Endodermal cell (in vitro differentiated cells): ENCODE results near the gene FARP2. TPM values are rescaled to one million over a fixed set of nuclear protein-coding genes. Genes with fewer than 3 reads are reported as not detected.

ENCODE experiments used
- DNase-seq: peaks from one replicate; pipeline ENCODE4 v3.0.0-alpha.2; 2017
- H3K27ac ChIP-seq: 2 replicates; pipeline ENCODE4 v1.5.1; 2013; ENCODE audit warnings: mild to moderate bottlenecking, low read depth, low read length, moderate library complexity
- H3K27me3 ChIP-seq: 2 replicates; pipeline ENCODE4 v1.6.1; 2013; ENCODE audit warnings: mild to moderate bottlenecking, low read length, moderate library complexity; ENCODE audit not compliant: insufficient read depth, control insufficient read depth, poor library complexity, severe bottlenecking
- H3K36me3 ChIP-seq: 2 replicates; pipeline ENCODE4 v1.7.0; 2013; ENCODE audit warnings: mild to moderate bottlenecking, low read length, moderate library complexity; ENCODE audit not compliant: control insufficient read depth, insufficient read depth
- H3K4me1 ChIP-seq: one replicate; pipeline ENCODE4 v1.7.0; 2013; ENCODE audit warnings: low read length; ENCODE audit not compliant: control insufficient read depth, insufficient read depth
- H3K4me3 ChIP-seq: 2 replicates; pipeline ENCODE4 v1.5.1; 2013; ENCODE audit warnings: mild to moderate bottlenecking, low read length, moderate library complexity
- H3K9ac ChIP-seq: 2 replicates; pipeline ENCODE4 v1.6.1; 2013; ENCODE audit warnings: mild to moderate bottlenecking, low read length, moderate library complexity; ENCODE audit not compliant: poor library complexity, severe bottlenecking; ENCODE audit errors: extremely low read depth
- H3K9me3 ChIP-seq: 2 replicates; pipeline ENCODE4 v1.6.1; 2013; ENCODE audit warnings: mild to moderate bottlenecking, low read length, moderate library complexity; ENCODE audit not compliant: control insufficient read depth
- H3K27ac Mint-ChIP-seq: 2 replicates; pipeline ENCODE4 v1.8.0; 2020; ENCODE audit warnings: mixed read lengths
- H3K27me3 Mint-ChIP-seq: 2 replicates; pipeline ENCODE4 v1.8.0; 2021; ENCODE audit warnings: mild to moderate bottlenecking, mixed read lengths; ENCODE audit not compliant: insufficient read depth
- H3K36me3 Mint-ChIP-seq: 2 replicates; pipeline ENCODE4 v1.8.0; 2020; ENCODE audit warnings: low read depth, mixed read lengths
- H3K4me1 Mint-ChIP-seq: 2 replicates; pipeline ENCODE4 v1.8.0; 2020; ENCODE audit warnings: mixed read lengths
- H3K4me3 Mint-ChIP-seq: 2 replicates; pipeline ENCODE4 v1.8.0; 2020; ENCODE audit warnings: mild to moderate bottlenecking, moderate library complexity, mixed read lengths
- H3K9me3 Mint-ChIP-seq: 2 replicates; pipeline ENCODE4 v1.8.0; 2020; ENCODE audit warnings: mild to moderate bottlenecking, mixed read lengths
- CTCF ChIP-seq: fragments of 200-600 bp; sonication (generic); conservative IDR thresholded peaks from 2 replicates; pipeline ENCODE4 v1.5.0; 2021; ENCODE audit warnings: antibody characterized with exemption, mild to moderate bottlenecking
- WGBS, 2 experiments: methylation state at CpG; one replicate each; pipeline versions ENCODE4 v1.1.5 to v1.1.7; 2013; ENCODE audit warnings: missing lambda C conversion rate in 2 of 2, mixed read lengths in 1 of 2; ENCODE audit not compliant: insufficient coverage in 1 of 2, insufficient read length in 1 of 2; 5-methylcytosine and 5-hydroxymethylcytosine counted together
- total RNA-seq, 2 donors: library from RNA; stranded (reverse); fragmentation: NEBNext Ultra II Directional in 1 of 2; extraction: Animal tissue kit (Norgen Biotek cat#: 25700) in 1 of 2; gene quantifications; 2 replicates in 1 of 2; 3 replicates in 1 of 2; pipeline ENCODE4 v1.2.1, GENCODE V29; 2021

The FARP2 gene
- total RNA-seq, 2 donors from 2014 or later: 36.4 to 51.4 TPM

DNA sequence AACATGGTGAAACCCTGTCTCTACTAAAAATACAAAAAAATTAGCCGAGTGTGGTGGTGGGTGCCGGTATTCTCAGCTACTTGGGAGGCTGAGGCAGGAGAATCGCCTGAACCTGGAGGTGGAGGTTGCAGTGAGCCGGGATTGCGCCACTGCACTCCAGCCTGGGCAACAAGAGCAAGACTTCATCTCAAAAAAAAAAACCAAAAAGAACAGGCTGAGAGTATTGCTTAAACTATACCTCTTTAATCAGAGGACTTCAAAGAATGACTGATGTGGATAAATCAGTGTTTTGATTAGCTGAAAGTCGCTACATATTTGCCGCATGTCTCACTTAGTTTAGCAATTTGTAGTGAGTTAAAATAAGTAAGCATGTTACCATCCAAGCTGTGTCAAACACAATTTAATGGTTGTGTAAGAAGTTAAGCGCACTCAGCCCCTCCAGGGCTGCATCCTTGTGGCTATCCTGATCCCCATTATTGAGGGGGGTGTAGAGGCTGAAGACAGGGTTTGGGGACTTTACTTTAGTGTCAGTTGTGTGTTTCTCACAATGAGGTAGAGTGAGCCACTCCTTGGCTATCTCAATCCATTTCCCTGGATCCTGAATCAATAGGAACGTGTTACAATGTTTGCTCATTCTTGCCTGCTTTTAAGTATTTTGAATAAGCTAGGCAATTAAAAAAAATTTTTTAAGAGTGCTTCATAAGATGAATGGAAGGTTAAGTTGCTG lies 11.0 kb upstream of the FARP2 start:
- Mint-ChIP-seq H3K9me3 (no peaks in the 10 kb centered on the region), H3K27ac (no peak overlapping the region), H3K36me3 (peaks cover 88% of the 10 kb centered on the region), H3K27me3 (no peaks in the 10 kb centered on the region), H3K4me1 (no peaks in the 10 kb centered on the region), H3K4me3 (no peak overlapping the region)
- DNase-seq: no peak
- no peak overlapping the region for H3K9ac ChIP-seq
- whole genome bisulfite sequencing, 2 experiments: 93 to 99% methylated on average over 8 to 9 of the region's 9 CpGs
- H3K36me3 ChIP-seq: peaks cover 97% of the 10 kb centered on the region
- no peak overlapping the region for H3K27ac ChIP-seq
- H3K4me3 ChIP-seq: no peak overlapping the region
- no peaks in the 10 kb centered on the region for H3K27me3 ChIP-seq
- TF ChIP-seq CTCF: no peak
- no peaks in the 10 kb centered on the region for H3K9me3 ChIP-seq
- H3K4me1 ChIP-seq: no peaks in the 10 kb centered on the region

DNA sequence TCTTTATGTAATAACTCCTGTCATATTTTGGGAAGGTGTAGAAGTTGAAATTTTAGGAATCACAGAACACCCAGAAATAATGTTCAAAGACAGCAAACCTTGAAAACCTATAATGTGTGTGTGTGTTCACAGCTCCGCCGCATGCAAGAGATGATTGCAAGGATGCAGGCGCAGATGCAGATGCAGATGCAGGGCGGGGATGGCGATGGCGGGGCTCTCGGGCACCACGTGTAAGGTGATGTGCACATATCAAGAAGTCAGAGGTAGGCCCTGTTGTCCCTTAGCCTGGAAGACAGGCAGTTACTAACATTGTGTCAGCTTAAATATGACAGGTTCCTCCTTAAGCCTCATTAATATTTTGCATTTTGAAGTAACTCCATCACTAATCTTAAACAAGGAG lies 6.1 kb upstream of the FARP2 start:
- no peaks in the 10 kb centered on the region for H3K9me3 ChIP-seq
- no peaks in the 10 kb centered on the region for H3K27me3 ChIP-seq
- Mint-ChIP-seq H3K9me3 (no peaks in the 10 kb centered on the region), H3K4me3 (no peak overlapping the region), H3K4me1 (peaks cover 20% of the 10 kb centered on the region), H3K27ac (no peak overlapping the region), H3K27me3 (no peaks in the 10 kb centered on the region), H3K36me3 (peaks cover 80% of the 10 kb centered on the region)
- H3K27ac ChIP-seq: no peak overlapping the region
- no peak overlapping the region for H3K4me3 ChIP-seq
- peaks cover 95% of the 10 kb centered on the region for H3K36me3 ChIP-seq
- peaks cover 8% of the 10 kb centered on the region for H3K4me1 ChIP-seq
- H3K9ac ChIP-seq: no peak overlapping the region
- DNase-seq: no peak
- 96 to 97% methylated on average over 8 of the region's 8 CpGs for WGBS, 2 experiments
- no peak for TF ChIP-seq CTCF

DNA sequence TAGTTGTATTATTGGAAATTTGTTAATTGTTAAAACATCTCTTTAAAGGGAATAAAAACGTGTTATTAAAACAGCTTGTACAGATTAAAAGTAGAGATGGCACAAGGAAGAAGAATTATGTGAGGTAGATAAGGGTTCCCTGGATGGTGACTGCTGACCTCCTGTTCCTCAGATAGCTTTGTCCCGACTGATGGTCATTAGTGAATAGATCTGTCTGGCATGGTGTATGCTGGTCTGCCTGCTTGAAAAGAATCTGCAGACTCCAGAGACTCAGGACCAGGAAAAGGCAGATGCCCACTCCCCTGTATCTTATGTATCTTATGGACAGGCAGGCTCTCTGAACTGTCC lies 5.6 kb upstream of the FARP2 start:
- TF ChIP-seq CTCF: no peak
- Histone ChIP-seq H3K36me3 (peaks cover 89% of the 10 kb centered on the region), H3K27me3 (no peaks in the 10 kb centered on the region), H3K9me3 (no peaks in the 10 kb centered on the region), H3K4me3 (no peak overlapping the region), H3K9ac (no peak overlapping the region), H3K4me1 (peaks cover 8% of the 10 kb centered on the region), H3K27ac (no peak overlapping the region)
- peaks cover 22% of the 10 kb centered on the region for H3K4me1 Mint-ChIP-seq
- no peak overlapping the region for H3K4me3 Mint-ChIP-seq
- 85 to 88% methylated on average over 1 to 2 of the region's 2 CpGs for WGBS, 2 experiments
- DNase-seq: no peak
- no peaks in the 10 kb centered on the region for H3K9me3 Mint-ChIP-seq
- H3K27me3 Mint-ChIP-seq: no peaks in the 10 kb centered on the region
- peaks cover 74% of the 10 kb centered on the region for H3K36me3 Mint-ChIP-seq
- H3K27ac Mint-ChIP-seq: no peak overlapping the region
